Mucosa of descending colon (tissue), 3 donors: ENCODE data around the gene CLNS1A. TPM values are rescaled to one million over a fixed set of nuclear protein-coding genes. Genes with fewer than 3 reads are reported as not detected.
"Not testable (repeated sequence)": the region's sequence is repeated elsewhere in the genome, so short reads cannot be mapped to it uniquely, and the experiment has no call there.

ENCODE experiments used
- ATAC-seq: fragments of 200-7000 bp; cut with Tn5 transposase; one replicate; pipeline ENCODE4 v1.9.1; 2020; ENCODE audit warnings: mild to moderate bottlenecking, moderate library complexity
- DNase-seq, 3 donors: peaks; one replicate each; pipeline ENCODE4 v3.0.0-alpha.2; 2020
- H3K36me3 ChIP-seq: fragments of 200-600 bp; one replicate; pipeline ENCODE4 v1.8.0; 2021; ENCODE audit warnings: low read depth, mild to moderate bottlenecking
- H3K4me1 ChIP-seq: fragments of 200-600 bp; one replicate; pipeline ENCODE4 v1.8.0; 2021; ENCODE audit warnings: low read depth, mild to moderate bottlenecking
- H3K4me3 ChIP-seq: fragments of 200-600 bp; one replicate; pipeline ENCODE4 v1.8.0; 2021; ENCODE audit warnings: mild to moderate bottlenecking
- H3K9me3 ChIP-seq: fragments of 200-600 bp; one replicate; pipeline ENCODE4 v1.8.0; 2021; ENCODE audit warnings: mild to moderate bottlenecking
- intact Hi-C, 2 donors: fragments of 100-400 bp; cut with DNase I in 1 of 2; cut with micrococcal nuclease in 1 of 2; formaldehyde crosslinking; loops; one replicate each; pipeline versions ENCODE4 v1.11.0 to v1.11.1; 2022; cut with DNase I, micrococcal nuclease
- total RNA-seq, 3 donors: library from RNA; stranded (reverse); fragmentation: NEBNext Ultra II Directional in 2 of 3; extraction: Animal tissue kit (Norgen Biotek cat#: 25700) in 2 of 3; gene quantifications; one replicate each; pipeline versions ENCODE4 v1.2.1 to v1.2.4, GENCODE V29; 2021 to 2023
- TF ChIP-seq, protein P1 (sequence below): fragments of 200-600 bp; IDR thresholded peaks from one replicate; pipeline ENCODE4 v1.8.0; 2022; ENCODE audit warnings: antibody characterized with exemption, mild to moderate bottlenecking
- donor health status: DM: no; HTN: no; CAD: no; lungs with moderate emphysema.
- donor health status: DM: no; HTN: no; CAD: no.
- donor health status: DM: no; HTN: yes; CAD: no.

The CLNS1A gene
- total RNA-seq, 3 donors from 2014 or later, result 61.2 to 82.4 (median 78.9) TPM

GRCh38 chr11:77589181-77589520, 48.4 kb downstream of the CLNS1A start:
- TF ChIP-seq, protein P1, sequence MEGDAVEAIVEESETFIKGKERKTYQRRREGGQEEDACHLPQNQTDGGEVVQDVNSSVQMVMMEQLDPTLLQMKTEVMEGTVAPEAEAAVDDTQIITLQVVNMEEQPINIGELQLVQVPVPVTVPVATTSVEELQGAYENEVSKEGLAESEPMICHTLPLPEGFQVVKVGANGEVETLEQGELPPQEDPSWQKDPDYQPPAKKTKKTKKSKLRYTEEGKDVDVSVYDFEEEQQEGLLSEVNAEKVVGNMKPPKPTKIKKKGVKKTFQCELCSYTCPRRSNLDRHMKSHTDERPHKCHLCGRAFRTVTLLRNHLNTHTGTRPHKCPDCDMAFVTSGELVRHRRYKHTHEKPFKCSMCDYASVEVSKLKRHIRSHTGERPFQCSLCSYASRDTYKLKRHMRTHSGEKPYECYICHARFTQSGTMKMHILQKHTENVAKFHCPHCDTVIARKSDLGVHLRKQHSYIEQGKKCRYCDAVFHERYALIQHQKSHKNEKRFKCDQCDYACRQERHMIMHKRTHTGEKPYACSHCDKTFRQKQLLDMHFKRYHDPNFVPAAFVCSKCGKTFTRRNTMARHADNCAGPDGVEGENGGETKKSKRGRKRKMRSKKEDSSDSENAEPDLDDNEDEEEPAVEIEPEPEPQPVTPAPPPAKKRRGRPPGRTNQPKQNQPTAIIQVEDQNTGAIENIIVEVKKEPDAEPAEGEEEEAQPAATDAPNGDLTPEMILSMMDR, result no peak
- Histone ChIP-seq H3K36me3 (no peaks in the 10 kb centered on the region), H3K4me1 (peaks cover 11% of the 10 kb centered on the region), H3K4me3 (peak overlapping the region; percentile 31), H3K9me3 (no peaks in the 10 kb centered on the region)
- no peak for DNase-seq
- intact Hi-C loops, result no loop called here
- peak; percentile 1 for ATAC-seq

DNA sequence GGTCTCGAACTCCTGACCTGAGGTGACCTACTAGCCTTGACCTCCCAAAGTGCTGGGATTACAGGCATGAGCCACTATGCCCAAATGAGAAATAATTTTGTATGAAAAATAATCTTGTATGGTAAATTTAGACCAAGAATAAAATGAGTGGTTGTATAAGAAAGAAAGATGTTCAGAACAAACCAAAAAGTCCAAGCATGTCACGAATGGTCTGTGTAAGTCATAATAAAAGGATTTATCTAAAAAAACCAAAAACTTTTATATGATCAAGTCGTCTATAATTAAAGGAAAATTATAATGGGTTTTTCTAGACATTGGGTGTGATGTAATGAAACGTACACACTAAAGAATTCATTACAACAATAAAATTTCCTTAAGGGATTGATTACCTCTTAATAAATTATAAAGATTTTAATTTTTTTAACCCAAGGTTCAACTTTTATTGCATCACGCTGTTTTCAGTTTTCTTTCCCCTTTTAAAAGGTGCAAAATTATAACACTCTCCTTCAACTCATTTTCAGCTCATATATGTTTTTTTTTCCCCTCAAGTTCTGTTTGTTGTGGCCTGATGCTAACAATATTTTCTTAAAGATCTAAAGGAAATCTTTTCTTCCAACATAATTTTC, 56.8 kb downstream of the CLNS1A start:
- H3K4me3 ChIP-seq, result no peak overlapping the region
- DNase-seq (no peak), ATAC-seq (no peak)
- peaks cover 27% of the 10 kb centered on the region for H3K9me3 ChIP-seq
- no peaks in the 10 kb centered on the region for H3K4me1 ChIP-seq
- TF ChIP-seq, protein P1, result no peak
- H3K36me3 ChIP-seq, result no peaks in the 10 kb centered on the region
- intact Hi-C loops, result no loop called here

DNA sequence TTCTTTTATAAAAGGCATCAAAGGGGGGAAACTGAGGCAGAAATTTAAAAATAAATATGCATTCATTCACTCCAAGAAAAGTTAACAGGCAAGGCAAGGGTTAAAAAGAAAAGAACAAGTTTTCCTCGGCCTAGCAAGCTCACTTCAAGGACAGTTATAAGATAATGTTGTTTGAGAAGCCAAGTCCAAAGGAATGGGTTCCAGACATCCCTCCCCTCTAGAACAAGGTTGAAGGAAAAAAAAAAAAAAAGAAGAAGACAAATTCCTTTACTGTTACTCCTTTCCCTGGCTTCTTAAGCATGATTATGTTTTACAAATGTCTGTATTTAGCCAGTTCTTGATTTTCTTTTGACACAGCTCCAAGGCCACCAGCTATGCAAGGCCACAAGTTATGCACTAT, 62.2 kb downstream of the CLNS1A start:
- intact Hi-C loops, H3K36me3 ChIP-seq, DNase-seq, H3K4me1 ChIP-seq, ATAC-seq, H3K4me3 ChIP-seq, H3K9me3 ChIP-seq: not testable (repeated sequence)

- not testable (repeated sequence) for H3K4me1 ChIP-seq, DNase-seq, ATAC-seq
Observed at GRCh38 chr11:77570896-77571295, 66.7 kb downstream of the CLNS1A start.

DNA sequence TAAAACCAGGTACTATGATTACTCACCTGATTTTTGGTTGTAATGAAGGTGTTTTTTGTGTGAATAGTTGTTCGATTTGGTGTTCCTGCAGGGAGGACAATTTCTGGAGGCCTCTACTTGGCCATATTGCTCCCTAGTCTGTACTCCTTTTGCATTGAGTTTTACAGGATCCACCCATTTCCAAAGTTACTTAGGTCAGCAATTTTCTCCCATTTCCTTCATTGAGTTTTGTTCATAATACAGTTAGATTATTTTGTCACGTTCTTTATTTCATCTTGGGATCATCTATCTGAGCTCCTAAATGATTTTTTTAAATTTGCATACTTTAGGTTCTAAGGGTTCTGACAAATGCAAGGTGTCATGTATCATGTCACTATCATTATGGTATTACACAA, 67.9 kb downstream of the CLNS1A start:
- Histone ChIP-seq H3K9me3 (no peaks in the 10 kb centered on the region), H3K4me1 (no peaks in the 10 kb centered on the region), H3K36me3 (no peaks in the 10 kb centered on the region), H3K4me3 (no peak overlapping the region)
- ATAC-seq (no peak), DNase-seq (no peak)
- TF ChIP-seq, protein P1, result no peak
- intact Hi-C loops, result no loop called here

More at GRCh38 chr11:77570896-77571295, 66.7 kb downstream of the CLNS1A start:
- intact Hi-C loops, H3K9me3 ChIP-seq, H3K36me3 ChIP-seq, H3K4me3 ChIP-seq: not testable (repeated sequence)

- intact Hi-C loops, result no loop called here
- Histone ChIP-seq H3K36me3 (no peaks in the 10 kb centered on the region), H3K4me1 (no peaks in the 10 kb centered on the region), H3K4me3 (no peak overlapping the region), H3K9me3 (no peaks in the 10 kb centered on the region)
- ATAC-seq, result no peak
- no peak for DNase-seq
- TF ChIP-seq, protein P1, result no peak
Observed at GRCh38 chr11:77568916-77569675, 68.5 kb downstream of the CLNS1A start.
